H1 (cell line): ENCODE data around the gene DNAJB11. TPM values are rescaled to one million over a fixed set of nuclear protein-coding genes. Genes with fewer than 3 reads are reported as not detected.

Experiments used
- CTCF ChIA-PET: fragments of 300-600 bp; sonication (Branson Sonifier 250); formaldehyde crosslinking; loops from one replicate; lab custom pipeline; 2021; ENCODE audit not compliant: partially characterized antibody; lab: Charles Lee
- POLR2A ChIA-PET: fragments of 300-600 bp; sonication (Branson Sonifier 250); formaldehyde crosslinking; loops from one replicate; lab custom pipeline; 2021; ENCODE audit warnings: inconsistent platforms; ENCODE audit not compliant: partially characterized antibody; lab: Charles Lee
- DNase-seq, 2 experiments: peaks; one replicate each; pipeline versions ENCODE4 v3.0.0 to v3.0.0-alpha.2; 2010 to 2022; ENCODE audit warnings: low spot score in 2 of 2, low read depth in 1 of 2, mixed read lengths in 1 of 2
- FAIRE-seq: peaks from 2 replicates; lab custom pipeline; 2011; peaks lifted over from hg19 to GRCh38; lab: Jason Lieb, UNC
- H2AFZ ChIP-seq: 2 replicates; pipeline ENCODE4 v1.8.1; 2012; ENCODE audit warnings: low read length, inconsistent platforms
- H2AK5ac ChIP-seq: 2 replicates; pipeline ENCODE4 v1.6.1; 2013; ENCODE audit warnings: low read depth, low read length
- H2BK120ac ChIP-seq: replicated peaks from 2 replicates; pipeline ENCODE3; 2013; ENCODE audit warnings: low read depth, low read length, inconsistent platforms
- H2BK12ac ChIP-seq: 2 replicates; pipeline ENCODE4 v1.6.1; 2013; ENCODE audit warnings: low read depth, low read length
- H2BK15ac ChIP-seq: 2 replicates; pipeline ENCODE4 v1.6.1; 2013; ENCODE audit warnings: low read length
- H2BK20ac ChIP-seq: 2 replicates; pipeline ENCODE4 v1.6.1; 2013; ENCODE audit warnings: low read length
- H2BK5ac ChIP-seq: 2 replicates; pipeline ENCODE4 v1.6.1; 2013; ENCODE audit warnings: low read depth, low read length
- H3K14ac ChIP-seq: 2 replicates; pipeline ENCODE4 v1.6.1; 2013; ENCODE audit warnings: inconsistent platforms; ENCODE audit not compliant: insufficient read length
- H3K18ac ChIP-seq: 2 replicates; pipeline ENCODE4 v1.6.1; 2013; ENCODE audit warnings: low read length; ENCODE audit errors: extremely low read depth
- H3K23ac ChIP-seq: 2 replicates; pipeline ENCODE4 v1.6.1; 2013; ENCODE audit warnings: inconsistent platforms; ENCODE audit not compliant: insufficient read length
- H3K23me2 ChIP-seq: 2 replicates; pipeline ENCODE4 v1.6.1; 2013; ENCODE audit warnings: low read depth, low read length
- H3K27ac ChIP-seq: 2 replicates; pipeline ENCODE4 v1.6.1; 2011; ENCODE audit warnings: low read depth, low read length, inconsistent platforms
- H3K27me3 ChIP-seq, 4 experiments: replicated peaks in 1 of 4; 1 replicate in 1 of 4; 2 replicates in 3 of 4; pipeline versions ENCODE4 v1.6.1 to v1.8.1; 2011 to 2013; ENCODE audit warnings: low read length in 3 of 4, mild to moderate bottlenecking in 3 of 4, inconsistent platforms in 2 of 4, mixed read lengths in 2 of 4, moderate library complexity in 1 of 4; ENCODE audit not compliant: control insufficient read depth in 3 of 4, insufficient read depth in 3 of 4; ENCODE audit errors: extremely low read depth in 1 of 4
- H3K36me3 ChIP-seq, 4 experiments: 2 replicates each; pipeline versions ENCODE4 v1.6.1 to v1.8.1; 2011 to 2013; ENCODE audit warnings: mild to moderate bottlenecking in 4 of 4, low read length in 3 of 4, moderate library complexity in 2 of 4, control low read depth in 1 of 4, inconsistent platforms in 1 of 4; ENCODE audit not compliant: insufficient read depth in 4 of 4, control insufficient read depth in 2 of 4
- H3K4ac ChIP-seq: replicated peaks from 2 replicates; pipeline ENCODE3; 2013; ENCODE audit warnings: low read length, low read depth, mixed read lengths, inconsistent platforms; ENCODE audit not compliant: insufficient read length
- H3K4me1 ChIP-seq, 4 experiments: replicated peaks in 1 of 4; 1 replicate in 1 of 4; 2 replicates in 3 of 4; pipeline versions ENCODE4 v1.6.1 to v1.8.1; 2011 to 2013; ENCODE audit warnings: low read length in 3 of 4, inconsistent platforms in 2 of 4, mixed read lengths in 1 of 4; ENCODE audit not compliant: insufficient read depth in 4 of 4, control insufficient read depth in 3 of 4
- H3K4me2 ChIP-seq, 2 experiments: 2 replicates each; pipeline versions ENCODE4 v1.6.1 to v1.8.1; 2011 to 2013; ENCODE audit warnings: low read depth in 2 of 2, low read length in 2 of 2, control low read depth in 1 of 2, inconsistent platforms in 1 of 2, mild to moderate bottlenecking in 1 of 2; ENCODE audit not compliant: insufficient read depth in 1 of 2
- H3K4me3 ChIP-seq, 4 experiments: fragments of 200-600, 300-600 bp in 1 of 4; sonication (generic), shearing (Covaris generic), sonication (Bioruptor Twin) in 1 of 4; 2 replicates each; pipeline versions ENCODE4 v1.5.1 to v1.8.1; 2011 to 2016; ENCODE audit warnings: low read length in 4 of 4, low read depth in 3 of 4, control low read depth in 2 of 4, inconsistent platforms in 2 of 4, mild to moderate bottlenecking in 2 of 4, mixed read lengths in 1 of 4, moderate library complexity in 1 of 4; ENCODE audit not compliant: insufficient read depth in 2 of 4; ENCODE audit errors: extremely low read depth in 1 of 4
- H3K56ac ChIP-seq: replicated peaks from 2 replicates; pipeline ENCODE3; 2013; ENCODE audit warnings: low read depth, mild to moderate bottlenecking, mixed read lengths, low read length, inconsistent platforms; ENCODE audit not compliant: insufficient read length
- H3K79me1 ChIP-seq: 2 replicates; pipeline ENCODE4 v1.6.1; 2013; ENCODE audit warnings: low read depth, low read length, control low read depth
- H3K79me2 ChIP-seq, 2 experiments: 2 replicates each; pipeline versions ENCODE4 v1.6.1 to v1.8.1; 2012 to 2013; ENCODE audit warnings: low read length in 2 of 2, mild to moderate bottlenecking in 2 of 2, inconsistent platforms in 1 of 2; ENCODE audit not compliant: insufficient read depth in 2 of 2, control insufficient read depth in 1 of 2
- H3K9ac ChIP-seq, 4 experiments: replicated peaks in 1 of 4; 1 replicate in 1 of 4; 2 replicates in 3 of 4; pipeline versions ENCODE4 v1.6.1 to v1.8.1; 2011 to 2013; ENCODE audit warnings: low read depth in 3 of 4, low read length in 3 of 4, control low read depth in 2 of 4, mild to moderate bottlenecking in 2 of 4, moderate library complexity in 2 of 4, inconsistent platforms in 1 of 4; ENCODE audit errors: extremely low read depth in 1 of 4
- H3K9me3 ChIP-seq, 2 experiments: 2 replicates each; pipeline versions ENCODE4 v1.6.1 to v1.8.1; 2012 to 2013; ENCODE audit warnings: mild to moderate bottlenecking in 2 of 2, moderate library complexity in 2 of 2, control low read depth in 1 of 2, inconsistent platforms in 1 of 2, low read depth in 1 of 2, low read length in 1 of 2, mixed read lengths in 1 of 2; ENCODE audit not compliant: insufficient read depth in 2 of 2
- H4K20me1 ChIP-seq, 2 experiments: replicated peaks in 1 of 2; 2 replicates each; pipeline versions ENCODE3 to v1.8.1; 2011 to 2013; ENCODE audit warnings: inconsistent platforms in 2 of 2, low read length in 2 of 2, mild to moderate bottlenecking in 1 of 2; ENCODE audit not compliant: insufficient read depth in 2 of 2, control insufficient read depth in 1 of 2
- H4K5ac ChIP-seq: 2 replicates; pipeline ENCODE4 v1.6.1; 2013; ENCODE audit warnings: low read length, low read depth, mixed read lengths, inconsistent platforms; ENCODE audit not compliant: insufficient read length
- H4K8ac ChIP-seq: 2 replicates; pipeline ENCODE4 v1.8.0; 2013; ENCODE audit warnings: mild to moderate bottlenecking, moderate library complexity, low read length, inconsistent platforms; ENCODE audit not compliant: insufficient read depth; ENCODE audit errors: extremely low read depth
- H4K91ac ChIP-seq: replicated peaks from 2 replicates; pipeline ENCODE3; 2013; ENCODE audit warnings: low read length, mixed read lengths, inconsistent platforms; ENCODE audit not compliant: insufficient read length
- BACH1 ChIP-seq: IDR thresholded peaks from 2 replicates; pipeline ENCODE4 v1.6.1; 2012; ENCODE audit warnings: low read length, improper control_type of control experiment
- CREB1 ChIP-seq: IDR thresholded peaks from 2 replicates; pipeline ENCODE4 v1.6.1; 2012; ENCODE audit warnings: inconsistent platforms
- GABPA ChIP-seq: IDR thresholded peaks from 2 replicates; pipeline ENCODE4 v1.6.1; 2011; ENCODE audit warnings: mild to moderate bottlenecking, low read length, moderate library complexity, borderline replicate concordance; ENCODE audit not compliant: insufficient read depth
- HDAC2 ChIP-seq, 2 experiments: fragments of 300-600 bp in 1 of 2; sonication (generic) in 1 of 2; IDR thresholded peaks; 2 replicates each; pipeline ENCODE4 v1.6.1; 2011 to 2012; ENCODE audit warnings: low read depth in 2 of 2, low read length in 2 of 2, mild to moderate bottlenecking in 2 of 2, moderate library complexity in 2 of 2, borderline replicate concordance in 1 of 2, inconsistent platforms in 1 of 2
- HDAC6 ChIP-seq: IDR thresholded peaks from one replicate; pipeline ENCODE4 v1.7.1; 2012; ENCODE audit warnings: low read depth, mild to moderate bottlenecking, inconsistent platforms, low read length, moderate library complexity
- KDM4A ChIP-seq: IDR thresholded peaks from one replicate; pipeline ENCODE4 v1.7.1; 2012; ENCODE audit warnings: low read depth, mild to moderate bottlenecking, moderate library complexity, low read length, inconsistent platforms; ENCODE audit not compliant: severe bottlenecking
- NRF1 ChIP-seq: IDR thresholded peaks from 2 replicates; pipeline ENCODE4 v1.6.1; 2011; ENCODE audit warnings: mild to moderate bottlenecking, low read depth, low read length, improper control_type of control experiment
- RAD21 ChIP-seq, 2 experiments: IDR thresholded peaks in 1 of 2; conservative IDR thresholded peaks in 1 of 2; 2 replicates each; pipeline ENCODE4 v1.6.1; 2011; ENCODE audit warnings: low read depth in 2 of 2, low read length in 2 of 2, improper control_type of control experiment in 1 of 2, inconsistent platforms in 1 of 2, mild to moderate bottlenecking in 1 of 2, moderate library complexity in 1 of 2
- RBBP5 ChIP-seq: IDR thresholded peaks from 2 replicates; pipeline ENCODE4 v1.7.1; 2012; ENCODE audit warnings: low read depth, mild to moderate bottlenecking, inconsistent platforms, low read length, moderate library complexity, borderline replicate concordance
- TAF1 ChIP-seq: IDR thresholded peaks from 2 replicates; pipeline ENCODE4 v1.6.1; 2011; ENCODE audit warnings: mild to moderate bottlenecking, low read depth, low read length
- WGBS, 2 experiments: shearing (Covaris generic) in 1 of 2; methylation state at CpG; one replicate each; pipeline versions ENCODE4 v1.1.6 to v1.1.7; 2013 to 2015; ENCODE audit warnings: low lambda C conversion rate in 2 of 2, mixed read lengths in 2 of 2, inconsistent platforms in 1 of 2, low coverage in 1 of 2, missing lambda C conversion rate in 1 of 2; ENCODE audit not compliant: insufficient replicate concordance in 2 of 2, insufficient coverage in 1 of 2, insufficient read length in 1 of 2; ENCODE audit errors: extremely low coverage in 1 of 2, missing lambda C conversion rate in 1 of 2; 5-methylcytosine and 5-hydroxymethylcytosine counted together
- polyA plus RNA-seq, 7 experiments: library from polyadenylated mRNA; depleted of rRNA in 3 of 7; stranded (reverse) in 5 of 7; unstranded in 2 of 7; fragments of >200 nt in 5 of 7; fragments of 200-250 nt in 2 of 7; gene quantifications; 1 replicate in 5 of 7; 2 replicates in 1 of 7; 4 replicates in 1 of 7; pipeline versions ENCODE4 v1.2.1 to v1.2.3, GENCODE V29; 2011 to 2013; ENCODE audit warnings: missing spikeins in 2 of 7, mixed read lengths in 2 of 7
- total RNA-seq: library from RNA; stranded (reverse); fragmentation: NEBNext Ultra II Directional; extraction: Animal tissue kit (Norgen Biotek cat#: 25700); gene quantifications from 2 replicates; pipeline ENCODE4 v1.2.1, GENCODE V29; 2021
- TF ChIP-seq, protein P1 (sequence below), 3 experiments: IDR thresholded peaks; 1 replicate in 2 of 3; 2 replicates in 1 of 3; pipeline versions ENCODE4 v1.5.1 to v1.6.1; 2011; ENCODE audit warnings: low read length in 3 of 3, mild to moderate bottlenecking in 3 of 3, inconsistent platforms in 2 of 3, low read depth in 1 of 3, moderate library complexity in 1 of 3; ENCODE audit not compliant: insufficient read depth in 1 of 3; ENCODE audit errors: control extremely low read depth in 1 of 3

Gene DNAJB11
- total and polyA plus RNA-seq, 2 of the 8 experiments (the other 6 are each of a cell fraction or from before 2014, with no cell fraction given) = 14.6 to 63.9 TPM

DNA sequence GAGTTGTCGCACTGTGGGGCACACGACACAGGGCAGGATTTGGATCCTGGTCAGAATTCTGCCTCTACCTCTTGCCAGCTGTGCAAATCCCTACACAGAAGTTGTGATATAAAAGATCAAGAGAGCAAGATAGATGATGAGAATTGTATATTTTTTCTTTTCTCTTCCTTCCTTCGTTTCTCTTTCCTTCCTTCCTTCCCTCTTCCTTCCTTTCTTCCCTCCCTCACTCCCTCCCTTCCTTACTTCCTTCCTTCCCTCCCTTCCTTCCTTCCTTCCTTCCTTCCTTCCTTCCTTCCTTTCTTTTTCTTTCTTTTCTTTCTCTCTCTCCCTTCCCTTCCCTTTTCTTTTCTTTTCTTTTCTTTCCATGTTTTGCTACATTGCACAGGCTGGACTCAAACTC, 30.4 kb downstream of the DNAJB11 start:
- Histone ChIP-seq H3K4me3 (no peak overlapping the region), H3K9ac (no peak overlapping the region), H2BK12ac (no peak overlapping the region), H2BK5ac (no peak overlapping the region), H3K79me1 (no peaks in the 10 kb centered on the region), H3K27me3 (no peaks in the 10 kb centered on the region; a peak in 1 of 7 replicates), H3K56ac (no peak overlapping the region), H4K91ac (no peak overlapping the region), H4K8ac (no peak overlapping the region), H3K23me2 (no peaks in the 10 kb centered on the region), H3K79me2 (no peaks in the 10 kb centered on the region), H3K14ac (no peak overlapping the region), H2AFZ (no peak overlapping the region), H2AK5ac (no peak overlapping the region), H2BK20ac (no peak overlapping the region), H3K36me3 (no peaks in the 10 kb centered on the region), H3K27ac (no peak overlapping the region), H3K4me2 (no peak overlapping the region), H3K4ac (no peak overlapping the region), H2BK15ac (no peak overlapping the region), H3K18ac (no peak overlapping the region), H2BK120ac (no peak overlapping the region), H3K4me1 (no peaks in the 10 kb centered on the region), H4K20me1 (no peaks in the 10 kb centered on the region), H3K23ac (no peak overlapping the region), H4K5ac (no peak overlapping the region), H3K9me3 (no peaks in the 10 kb centered on the region)
- 83 to 86% methylated on average over 1 to 3 of the region's 3 CpGs for WGBS, 2 experiments
- ChIA-PET POLR2A (interaction anchor here (0.6 to 5.4 kb wide), 2 partner anchors 30 to 183 kb away, joined by 3 to 34 read pairs; partner anchors contain the start of gene EIF4A2), CTCF (interaction anchor here (1.0 to 23.7 kb wide), 3 partner anchors 10 to 13 kb away, joined by 3 to 333 read pairs (median 4); partner anchors contain the start of gene AHSG)
- no peak for DNase-seq
- FAIRE-seq = no peak
- TF ChIP-seq NRF1 (no peak), HDAC6 (no peak), BACH1 (no peak), KDM4A (no peak), HDAC2 (IDR thresholded peaks at IDR 0.05; ENCODE audit: borderline replicate concordance in 1 of 2, low read depth in 2 of 2, low read length in 2 of 2) (no peak), GABPA (no peak), RBBP5 (no peak), CREB1 (no peak), RAD21 (IDR thresholded peaks at IDR 0.05 in 1 of 2, conservative IDR thresholded peaks at IDR 0.05 in 1 of 2; ENCODE audit: low read depth in 2 of 2, low read length in 2 of 2) (no peak), TAF1 (no peak)
- TF ChIP-seq, protein P1, sequence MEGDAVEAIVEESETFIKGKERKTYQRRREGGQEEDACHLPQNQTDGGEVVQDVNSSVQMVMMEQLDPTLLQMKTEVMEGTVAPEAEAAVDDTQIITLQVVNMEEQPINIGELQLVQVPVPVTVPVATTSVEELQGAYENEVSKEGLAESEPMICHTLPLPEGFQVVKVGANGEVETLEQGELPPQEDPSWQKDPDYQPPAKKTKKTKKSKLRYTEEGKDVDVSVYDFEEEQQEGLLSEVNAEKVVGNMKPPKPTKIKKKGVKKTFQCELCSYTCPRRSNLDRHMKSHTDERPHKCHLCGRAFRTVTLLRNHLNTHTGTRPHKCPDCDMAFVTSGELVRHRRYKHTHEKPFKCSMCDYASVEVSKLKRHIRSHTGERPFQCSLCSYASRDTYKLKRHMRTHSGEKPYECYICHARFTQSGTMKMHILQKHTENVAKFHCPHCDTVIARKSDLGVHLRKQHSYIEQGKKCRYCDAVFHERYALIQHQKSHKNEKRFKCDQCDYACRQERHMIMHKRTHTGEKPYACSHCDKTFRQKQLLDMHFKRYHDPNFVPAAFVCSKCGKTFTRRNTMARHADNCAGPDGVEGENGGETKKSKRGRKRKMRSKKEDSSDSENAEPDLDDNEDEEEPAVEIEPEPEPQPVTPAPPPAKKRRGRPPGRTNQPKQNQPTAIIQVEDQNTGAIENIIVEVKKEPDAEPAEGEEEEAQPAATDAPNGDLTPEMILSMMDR (IDR thresholded peaks at IDR 0.05; ENCODE audit: control extremely low read depth in 1 of 3, insufficient read depth in 1 of 3, low read depth in 1 of 3, low read length in 3 of 3) = no peak
